H4 (cell line): ENCODE measurements around the gene LCN15. TPM values are rescaled to one million over a fixed set of nuclear protein-coding genes. Genes with fewer than 3 reads are reported as not detected.

ENCODE experiments used
- total RNA-seq: library from RNA; depleted of rRNA; stranded (reverse); fragments of >200 nt; shearing (Covaris generic); gene quantifications from 2 replicates; pipeline ENCODE4 v1.2.3, GENCODE V29; 2014; rRNA removed

LCN15 gene
- total RNA-seq, 1 experiment from 2014 or later, result not detected

Other genes starting within 250 kb of the LCN15 start
- gene NOTCH1, start 218.5 kb downstream of the LCN15 start, total RNA-seq, result 2.4 and 3.2 TPM in 2 replicates
- 60.2 and 76.5 TPM in 2 replicates for gene EGFL7, start 101.6 kb downstream of the LCN15 start, total RNA-seq
- gene AGPAT2, start 77.1 kb downstream of the LCN15 start, total RNA-seq, result 32.3 and 33.8 TPM in 2 replicates
- 3.8 and 6.1 TPM in 2 replicates for gene DIPK1B, start 51.9 kb downstream of the LCN15 start, total RNA-seq
- gene LCN10, start 21.6 kb downstream of the LCN15 start, total RNA-seq, result not detected in 2 replicates
- not detected in 2 replicates for gene LCN6, start 16.0 kb downstream of the LCN15 start, total RNA-seq
- gene LCN8, start 6.3 kb downstream of the LCN15 start, total RNA-seq, result not detected in 2 replicates
- 87.0 and 93.0 TPM in 2 replicates for gene TMEM141, start 26.8 kb upstream of the LCN15 start, total RNA-seq
- 0.47 TPM in 1 of 2 replicates, not detected in the other for gene CCDC183, start 31.8 kb upstream of the LCN15 start, total RNA-seq
- gene RABL6, start 43.4 kb upstream of the LCN15 start, total RNA-seq, result 23.6 and 35.0 TPM in 2 replicates
- gene AJM1, start 78.0 kb upstream of the LCN15 start, total RNA-seq, result 0.06 and 0.21 TPM in 2 replicates
- gene PHPT1, start 84.9 kb upstream of the LCN15 start, total RNA-seq, result 100 and 119 TPM in 2 replicates
- 0.12 and 0.15 TPM in 2 replicates for gene MAMDC4, start 87.8 kb upstream of the LCN15 start, total RNA-seq
- gene EDF1, start 101.8 kb upstream of the LCN15 start, total RNA-seq, result 458 and 510 TPM in 2 replicates
- gene TRAF2, start 122.0 kb upstream of the LCN15 start, total RNA-seq, result 8.1 and 11.3 TPM in 2 replicates
- gene FBXW5, start 180.2 kb upstream of the LCN15 start, total RNA-seq, result 56.2 and 83.0 TPM in 2 replicates
- not detected in 2 replicates for gene C8G, start 180.7 kb upstream of the LCN15 start, total RNA-seq
- gene LCN12, start 187.8 kb upstream of the LCN15 start, total RNA-seq, result not detected in 2 replicates
- not detected in 2 replicates for gene PTGDS, start 213.0 kb upstream of the LCN15 start, total RNA-seq
- not detected in 2 replicates for gene LCNL1, start 218.5 kb upstream of the LCN15 start, total RNA-seq
- 32.0 and 41.3 TPM in 2 replicates for gene PAXX, start 227.9 kb upstream of the LCN15 start, total RNA-seq
- 0.64 TPM in 1 of 2 replicates, not detected in the other for gene CLIC3, start 232.1 kb upstream of the LCN15 start, total RNA-seq